Smooth muscle cell (in vitro differentiated cells): ENCODE measurements around the gene SCN5A. TPM values are rescaled to one million over a fixed set of nuclear protein-coding genes. Genes with fewer than 3 reads are reported as not detected.

Source experiments
- DNase-seq: peaks from one replicate; lab custom pipeline; 2025; ENCODE audit not compliant: unreplicated experiment; lab: John Stamatoyannopoulos, UW
- H2AFZ ChIP-seq: fragments of 200-600 bp; sonication (generic); 2 replicates; pipeline ENCODE4 v1.6.0; 2016; ENCODE audit warnings: antibody characterized with exemption, low read depth, mild to moderate bottlenecking
- H3F3A ChIP-seq: fragments of 200-600 bp; sonication (generic); 2 replicates; pipeline ENCODE4 v1.6.0; 2017; ENCODE audit warnings: antibody characterized with exemption, low read depth
- H3K27ac ChIP-seq: fragments of 200-600 bp; sonication (generic); 2 replicates; pipeline ENCODE4 v1.5.1; 2016; ENCODE audit warnings: low read depth, mild to moderate bottlenecking
- H3K27me3 ChIP-seq: fragments of 200-600 bp; sonication (generic); 2 replicates; pipeline ENCODE4 v1.6.1; 2016; ENCODE audit warnings: low read depth, mild to moderate bottlenecking
- H3K36me3 ChIP-seq: fragments of 200-600 bp; sonication (generic); 2 replicates; pipeline ENCODE4 v1.5.1; 2016; ENCODE audit warnings: low read depth
- H3K4me1 ChIP-seq: fragments of 200-600 bp; sonication (generic); 2 replicates; pipeline ENCODE4 v1.5.1; 2016; ENCODE audit warnings: low read depth
- H3K4me2 ChIP-seq: fragments of 200-600 bp; sonication (generic); 2 replicates; pipeline ENCODE4 v1.6.0; 2016; ENCODE audit warnings: mild to moderate bottlenecking
- H3K4me3 ChIP-seq: fragments of 200-600 bp; sonication (generic); 2 replicates; pipeline ENCODE4 v1.5.1; 2016; ENCODE audit warnings: mild to moderate bottlenecking
- H3K79me2 ChIP-seq: fragments of 200-600 bp; sonication (generic); 2 replicates; pipeline ENCODE4 v1.6.0; 2016; ENCODE audit warnings: low read depth, mild to moderate bottlenecking
- H3K9ac ChIP-seq: fragments of 200-600 bp; sonication (generic); 2 replicates; pipeline ENCODE4 v1.6.0; 2016; ENCODE audit warnings: low read depth
- H3K9me3 ChIP-seq: fragments of 200-600 bp; sonication (generic); replicated peaks from 2 replicates; pipeline ENCODE4 v1.5.1; 2016; ENCODE audit warnings: low read depth
- H4K20me1 ChIP-seq: fragments of 200-600 bp; sonication (generic); 2 replicates; pipeline ENCODE4 v1.6.0; 2016; ENCODE audit warnings: low read depth
- WGBS: methylation state at CpG from one replicate; pipeline ENCODE4 v1.1.7; 2016; ENCODE audit warnings: low lambda C conversion rate; 5-methylcytosine and 5-hydroxymethylcytosine counted together
- polyA plus RNA-seq: library from polyadenylated mRNA; unstranded; fragments of >200 nt; fragmentation: Nextera tagmentation; extraction: Ambion mirVana; gene quantifications from 2 replicates; pipeline ENCODE4 v1.2.1, GENCODE V29; 2016
- total RNA-seq: library from RNA; depleted of rRNA; stranded (reverse); fragments of >200 nt; gene quantifications from 2 replicates; pipeline ENCODE4 v1.2.3, GENCODE V29; 2014
- TF ChIP-seq, protein P1 (sequence below): fragments of 200-600 bp; sonication (generic); IDR thresholded peaks from 2 replicates; pipeline ENCODE4 v1.5.1; 2017; ENCODE audit warnings: borderline replicate concordance, mild to moderate bottlenecking, antibody characterized with exemption; ENCODE audit not compliant: insufficient read depth, poor library complexity, severe bottlenecking

Gene SCN5A
- total and polyA plus RNA-seq, 2 experiments from 2014 or later = 0.93 to 3.4 TPM

DNA sequence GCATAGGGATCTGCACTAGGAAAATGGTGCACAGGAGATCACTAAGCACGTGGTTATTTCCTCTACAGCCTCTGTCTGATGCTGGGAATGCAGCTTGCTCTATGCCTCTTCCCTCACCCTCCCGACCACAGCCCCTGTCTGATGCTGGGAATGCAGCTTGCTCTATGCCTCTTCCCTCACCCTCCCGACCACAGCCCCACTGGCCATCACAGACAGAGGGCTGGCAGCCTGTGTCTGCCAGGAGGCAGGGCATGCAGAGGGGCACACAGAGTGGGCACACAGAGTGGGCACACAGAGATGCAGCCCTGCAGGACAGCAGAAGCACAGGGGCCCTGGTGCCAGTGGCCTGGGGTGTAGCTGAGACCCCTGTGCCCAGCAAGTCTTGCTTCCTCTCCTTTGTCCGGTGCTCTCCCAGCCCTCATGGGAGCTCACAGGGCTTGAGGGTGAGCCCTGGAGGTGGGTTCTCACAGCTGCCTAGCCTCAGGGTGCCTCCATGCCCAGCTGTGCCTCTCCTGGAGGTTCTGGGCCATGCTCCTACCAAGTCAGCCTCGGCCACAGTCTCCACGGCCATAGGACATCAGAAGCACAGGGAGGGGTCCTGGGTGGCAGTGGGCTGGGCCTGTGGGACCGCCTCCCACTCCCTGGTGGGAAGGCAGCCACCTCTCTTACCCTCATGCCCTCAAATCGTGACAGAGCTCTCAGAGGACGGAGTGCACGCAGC, 87.6 kb downstream of the SCN5A start:
- no peak overlapping the region for H2AFZ ChIP-seq
- H3K9ac ChIP-seq = no peak overlapping the region
- H3K36me3 ChIP-seq = no peaks in the 10 kb centered on the region
- no peak overlapping the region for H3K4me3 ChIP-seq
- H4K20me1 ChIP-seq = no peaks in the 10 kb centered on the region
- H3K4me1 ChIP-seq = no peaks in the 10 kb centered on the region
- H3K4me2 ChIP-seq = no peak overlapping the region
- H3K79me2 ChIP-seq = no peaks in the 10 kb centered on the region
- H3K9me3 ChIP-seq = no peaks in the 10 kb centered on the region
- WGBS = 85% methylated on average over 10 of the region's 10 CpGs
- no peak overlapping the region for H3K27ac ChIP-seq
- DNase-seq = no peak
- TF ChIP-seq, protein P1, sequence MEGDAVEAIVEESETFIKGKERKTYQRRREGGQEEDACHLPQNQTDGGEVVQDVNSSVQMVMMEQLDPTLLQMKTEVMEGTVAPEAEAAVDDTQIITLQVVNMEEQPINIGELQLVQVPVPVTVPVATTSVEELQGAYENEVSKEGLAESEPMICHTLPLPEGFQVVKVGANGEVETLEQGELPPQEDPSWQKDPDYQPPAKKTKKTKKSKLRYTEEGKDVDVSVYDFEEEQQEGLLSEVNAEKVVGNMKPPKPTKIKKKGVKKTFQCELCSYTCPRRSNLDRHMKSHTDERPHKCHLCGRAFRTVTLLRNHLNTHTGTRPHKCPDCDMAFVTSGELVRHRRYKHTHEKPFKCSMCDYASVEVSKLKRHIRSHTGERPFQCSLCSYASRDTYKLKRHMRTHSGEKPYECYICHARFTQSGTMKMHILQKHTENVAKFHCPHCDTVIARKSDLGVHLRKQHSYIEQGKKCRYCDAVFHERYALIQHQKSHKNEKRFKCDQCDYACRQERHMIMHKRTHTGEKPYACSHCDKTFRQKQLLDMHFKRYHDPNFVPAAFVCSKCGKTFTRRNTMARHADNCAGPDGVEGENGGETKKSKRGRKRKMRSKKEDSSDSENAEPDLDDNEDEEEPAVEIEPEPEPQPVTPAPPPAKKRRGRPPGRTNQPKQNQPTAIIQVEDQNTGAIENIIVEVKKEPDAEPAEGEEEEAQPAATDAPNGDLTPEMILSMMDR = no peak
- no peaks in the 10 kb centered on the region for H3F3A ChIP-seq
- H3K27me3 ChIP-seq = no peaks in the 10 kb centered on the region

DNA sequence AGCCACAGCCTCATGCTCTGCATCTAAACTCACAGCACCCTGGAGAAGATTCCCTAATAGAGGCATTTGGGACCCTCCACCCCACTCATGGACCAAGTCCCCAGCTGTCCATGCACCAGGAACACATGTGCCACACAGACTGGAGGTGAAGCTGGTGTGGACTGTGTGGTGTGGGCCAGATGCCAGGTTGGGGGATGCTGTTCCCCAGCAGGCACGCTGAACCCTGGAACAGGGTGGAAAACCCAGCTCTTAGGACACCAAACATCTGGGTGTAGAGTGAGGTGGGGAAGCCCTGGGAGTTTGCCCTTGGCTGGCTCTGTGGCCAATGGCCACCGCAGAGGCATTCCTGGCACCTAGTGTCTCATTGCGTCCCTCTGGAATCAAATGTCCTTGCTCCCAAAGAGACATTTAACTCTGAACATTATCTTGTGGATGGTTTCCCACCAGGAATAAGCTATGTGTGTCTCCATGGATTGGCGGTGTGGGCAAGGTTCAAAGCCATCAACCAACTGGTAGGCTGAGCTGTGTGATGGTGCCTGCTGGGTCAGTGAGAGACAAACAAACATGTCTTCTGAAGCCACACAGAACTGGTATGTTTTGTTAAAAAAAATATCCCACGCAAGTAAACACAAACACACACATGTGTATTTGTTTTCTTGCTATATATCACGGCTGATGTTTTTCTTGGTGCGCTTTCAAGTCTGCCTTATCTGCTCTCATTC, 88.3 kb downstream of the SCN5A start:
- Histone ChIP-seq H3F3A (no peaks in the 10 kb centered on the region), H3K9me3 (no peaks in the 10 kb centered on the region), H3K4me3 (no peak overlapping the region), H3K9ac (no peak overlapping the region), H3K4me2 (no peak overlapping the region), H2AFZ (no peak overlapping the region), H3K79me2 (no peaks in the 10 kb centered on the region), H4K20me1 (no peaks in the 10 kb centered on the region), H3K36me3 (no peaks in the 10 kb centered on the region), H3K4me1 (no peaks in the 10 kb centered on the region), H3K27me3 (no peaks in the 10 kb centered on the region), H3K27ac (no peak overlapping the region)
- DNase-seq = no peak
- TF ChIP-seq, protein P1 = no peak
- WGBS = 90% methylated on average over 7 of the region's 7 CpGs

DNA sequence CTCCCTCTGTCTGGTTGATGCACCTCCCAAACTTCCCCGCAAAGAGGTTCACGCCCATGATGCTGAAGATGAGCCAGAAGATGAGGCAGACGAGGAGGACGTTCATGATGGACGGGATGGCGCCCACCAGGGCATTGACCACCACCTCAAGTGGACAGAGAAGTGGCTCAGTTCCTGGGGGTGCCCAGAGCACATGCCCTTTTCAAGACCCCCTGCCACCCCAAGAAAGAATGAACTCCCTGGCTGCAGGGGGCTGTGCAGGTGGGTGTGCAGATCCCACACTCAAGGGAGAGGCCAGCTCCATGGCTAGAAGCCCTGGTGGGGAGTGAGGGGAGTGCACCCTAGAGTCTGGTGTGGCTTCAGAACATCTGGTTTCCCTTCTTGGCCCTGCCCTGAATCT, 89.2 kb downstream of the SCN5A start:
- no peaks in the 10 kb centered on the region for H4K20me1 ChIP-seq
- no peak overlapping the region for H3K4me2 ChIP-seq
- no peaks in the 10 kb centered on the region for H3K27me3 ChIP-seq
- no peak overlapping the region for H3K9ac ChIP-seq
- H3K4me3 ChIP-seq = no peak overlapping the region
- no peaks in the 10 kb centered on the region for H3K36me3 ChIP-seq
- WGBS = 95% methylated on average over 6 of the region's 6 CpGs
- H3K27ac ChIP-seq = no peak overlapping the region
- H3K4me1 ChIP-seq = no peaks in the 10 kb centered on the region
- TF ChIP-seq, protein P1 = peak; percentile 3
- no peak overlapping the region for H2AFZ ChIP-seq
- no peaks in the 10 kb centered on the region for H3K79me2 ChIP-seq
- no peak for DNase-seq
- no peaks in the 10 kb centered on the region for H3F3A ChIP-seq
- H3K9me3 ChIP-seq = no peaks in the 10 kb centered on the region
